HEK293T (cell line): ENCODE results near the gene AIF1.

Experiments used
- CTCF ChIA-PET: fragments of 350-600 bp; formaldehyde crosslinking; extraction: SDS; loops from one replicate; lab custom pipeline; 2021; ENCODE audit warnings: antibody characterized with exemption, inconsistent platforms; lab: Yijun Ruan, JAX
- POLR2A ChIA-PET: fragments of 350-600 bp; formaldehyde crosslinking; extraction: SDS; loops from one replicate; lab custom pipeline; 2020; ENCODE audit warnings: antibody characterized with exemption, inconsistent platforms; lab: Yijun Ruan, JAX
- DNase-seq: peaks from one replicate; pipeline ENCODE4 v3.0.0; 2012; ENCODE audit warnings: mixed read lengths; ENCODE audit errors: extremely low spot score
- ARNT ChIP-seq: fragments of 450-650 bp; IDR thresholded peaks from 2 replicates; pipeline ENCODE4 v1.6.1; 2017; ENCODE audit warnings: mild to moderate bottlenecking
- CTBP1 ChIP-seq: fragments of 450-650 bp; IDR thresholded peaks from 2 replicates; pipeline ENCODE4 v1.6.1; 2016; ENCODE audit warnings: borderline replicate concordance
- ELF4 ChIP-seq: fragments of 450-650 bp; IDR thresholded peaks from 2 replicates; pipeline ENCODE4 v1.6.1; 2017; ENCODE audit warnings: antibody characterized with exemption
- HDGF ChIP-seq: fragments of 450-650 bp; IDR thresholded peaks from 2 replicates; pipeline ENCODE4 v1.6.1; 2017; ENCODE audit warnings: antibody characterized with exemption, borderline replicate concordance
- L3MBTL2 ChIP-seq: fragments of 450-650 bp; conservative IDR thresholded peaks from 2 replicates; pipeline ENCODE4 v1.6.1; 2016; ENCODE audit warnings: mild to moderate bottlenecking
- LEF1 ChIP-seq: fragments of 450-650 bp; IDR thresholded peaks from 2 replicates; pipeline ENCODE4 v1.6.1; 2017; ENCODE audit warnings: mild to moderate bottlenecking, borderline replicate concordance
- NFRKB ChIP-seq: fragments of 450-650 bp; IDR thresholded peaks from 2 replicates; pipeline ENCODE4 v1.6.1; 2016; ENCODE audit warnings: mild to moderate bottlenecking, moderate library complexity
- SUZ12 ChIP-seq: fragments of 450-650 bp; IDR thresholded peaks from 2 replicates; pipeline ENCODE4 v1.6.1; 2016; ENCODE audit warnings: mild to moderate bottlenecking
- TARDBP ChIP-seq: fragments of 450-650 bp; IDR thresholded peaks from 2 replicates; pipeline ENCODE4 v1.6.1; 2016
- TF ChIP-seq, protein P1 (sequence below): fragments of 450-650 bp; IDR thresholded peaks from 2 replicates; pipeline ENCODE4 v1.6.1; 2016

The AIF1 gene

DNA sequence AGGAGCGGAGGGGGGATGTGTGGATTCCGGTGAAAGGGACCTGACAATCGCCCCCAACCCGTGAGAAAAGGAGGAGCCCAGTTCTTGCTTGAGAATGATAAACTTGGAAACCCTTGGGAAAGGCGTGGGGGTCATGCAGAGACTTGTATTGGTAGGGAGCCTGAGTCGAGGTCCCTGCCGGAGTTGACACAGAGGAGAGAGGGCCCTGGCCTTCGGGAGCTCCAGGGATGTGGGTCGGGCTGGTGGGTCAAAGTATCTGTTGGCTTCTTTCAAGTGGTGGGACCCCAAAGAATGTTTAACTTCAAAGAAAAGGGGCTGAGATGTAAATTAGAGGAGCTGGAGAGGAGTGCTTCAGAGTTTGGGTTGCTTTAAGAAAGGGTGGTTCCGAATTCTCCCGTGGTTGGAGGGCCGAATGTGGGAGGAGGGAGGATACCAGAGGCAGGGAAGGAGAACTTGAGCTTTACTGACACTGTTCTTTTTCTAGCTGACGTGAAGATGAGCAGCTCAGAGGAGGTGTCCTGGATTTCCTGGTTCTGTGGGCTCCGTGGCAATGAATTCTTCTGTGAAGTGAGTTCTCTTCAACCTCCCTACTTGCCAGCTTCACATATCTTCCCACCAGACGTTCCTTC lies 51.4 kb downstream of the AIF1 start:
- DNase-seq = no peak
- TF ChIP-seq ELF4 (no peak), L3MBTL2 (no peak), CTBP1 (no peak), NFRKB (no peak), ARNT (no peak), SUZ12 (no peak), TARDBP (no peak), HDGF (no peak), LEF1 (no peak)
- TF ChIP-seq, protein P1, sequence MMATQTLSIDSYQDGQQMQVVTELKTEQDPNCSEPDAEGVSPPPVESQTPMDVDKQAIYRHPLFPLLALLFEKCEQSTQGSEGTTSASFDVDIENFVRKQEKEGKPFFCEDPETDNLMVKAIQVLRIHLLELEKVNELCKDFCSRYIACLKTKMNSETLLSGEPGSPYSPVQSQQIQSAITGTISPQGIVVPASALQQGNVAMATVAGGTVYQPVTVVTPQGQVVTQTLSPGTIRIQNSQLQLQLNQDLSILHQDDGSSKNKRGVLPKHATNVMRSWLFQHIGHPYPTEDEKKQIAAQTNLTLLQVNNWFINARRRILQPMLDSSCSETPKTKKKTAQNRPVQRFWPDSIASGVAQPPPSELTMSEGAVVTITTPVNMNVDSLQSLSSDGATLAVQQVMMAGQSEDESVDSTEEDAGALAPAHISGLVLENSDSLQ = no peak
- CTCF ChIA-PET = no interaction called here
- POLR2A ChIA-PET = interaction anchor here (0.7 to 1.4 kb wide), 6 partner anchors 11 to 181 kb away, joined by 3 to 7 read pairs (median 3); partner anchors contain the start of genes APOM, BAG6 and DDX39B
